Measurements from ENCODE around the gene ARHGAP18.

- no peak for TF ChIP-seq CTCF (IDR thresholded peaks at IDR 0.05)
- TF ChIP-seq POLR2A (IDR thresholded peaks at IDR 0.05) = no peak
These were observed 81.7 kb downstream of the ARHGAP18 start for GRCh38 chr6:129628101-129628815.
